GM13977 (cell line): ENCODE results near the gene SGO2.
A peak's percentile ranks its signal among the peaks of the same experiment; 100 is the strongest.
"Not testable (repeated sequence)": the region's sequence is repeated elsewhere in the genome, so short reads cannot be mapped to it uniquely, and the experiment has no call there.

Source experiments
- DNase-seq: peaks from one replicate; pipeline ENCODE4 v3.0.0; 2012; ENCODE audit warnings: low spot score
- in situ Hi-C: fragments of 300-500 bp; cut with MboI; formaldehyde crosslinking; loops from one replicate; pipeline ENCODE4 v1.12.0; 2022; ENCODE audit warnings: low sequenced_read_pairs, low pct_unique_long_range_greater_than_20kb, mixed read lengths, inconsistent platforms; ENCODE audit not compliant: unreplicated experiment
- TF ChIP-seq, protein P1 (sequence below): IDR thresholded peaks from 2 replicates; pipeline ENCODE4 v1.5.1; 2012; ENCODE audit warnings: mild to moderate bottlenecking, control low read depth; ENCODE audit not compliant: insufficient read depth; ENCODE audit errors: extremely low read depth, missing control alignments

The SGO2 gene

DNA sequence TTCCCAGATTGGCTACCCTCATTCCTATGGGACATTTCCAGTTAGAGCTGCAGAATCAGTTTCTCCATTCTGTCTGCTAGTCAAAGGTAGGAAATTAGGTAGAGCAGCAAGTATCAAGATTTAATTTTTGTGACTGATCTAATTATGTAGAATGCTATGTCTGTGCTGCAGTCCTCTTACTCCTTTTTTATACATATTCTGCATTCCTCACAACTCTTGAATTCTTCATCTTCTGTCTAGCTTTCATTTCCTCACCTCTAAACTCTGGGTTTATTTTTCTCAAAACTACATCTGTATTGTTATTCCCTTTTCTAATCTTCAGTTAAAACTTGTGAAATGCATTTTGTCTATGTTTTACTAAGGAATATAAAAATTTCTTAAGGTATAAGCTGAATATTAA, 8.6 kb downstream of the SGO2 start:
- in situ Hi-C loops: no loop called here
- no peak for DNase-seq
- TF ChIP-seq, protein P1, sequence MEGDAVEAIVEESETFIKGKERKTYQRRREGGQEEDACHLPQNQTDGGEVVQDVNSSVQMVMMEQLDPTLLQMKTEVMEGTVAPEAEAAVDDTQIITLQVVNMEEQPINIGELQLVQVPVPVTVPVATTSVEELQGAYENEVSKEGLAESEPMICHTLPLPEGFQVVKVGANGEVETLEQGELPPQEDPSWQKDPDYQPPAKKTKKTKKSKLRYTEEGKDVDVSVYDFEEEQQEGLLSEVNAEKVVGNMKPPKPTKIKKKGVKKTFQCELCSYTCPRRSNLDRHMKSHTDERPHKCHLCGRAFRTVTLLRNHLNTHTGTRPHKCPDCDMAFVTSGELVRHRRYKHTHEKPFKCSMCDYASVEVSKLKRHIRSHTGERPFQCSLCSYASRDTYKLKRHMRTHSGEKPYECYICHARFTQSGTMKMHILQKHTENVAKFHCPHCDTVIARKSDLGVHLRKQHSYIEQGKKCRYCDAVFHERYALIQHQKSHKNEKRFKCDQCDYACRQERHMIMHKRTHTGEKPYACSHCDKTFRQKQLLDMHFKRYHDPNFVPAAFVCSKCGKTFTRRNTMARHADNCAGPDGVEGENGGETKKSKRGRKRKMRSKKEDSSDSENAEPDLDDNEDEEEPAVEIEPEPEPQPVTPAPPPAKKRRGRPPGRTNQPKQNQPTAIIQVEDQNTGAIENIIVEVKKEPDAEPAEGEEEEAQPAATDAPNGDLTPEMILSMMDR: no peak

DNA sequence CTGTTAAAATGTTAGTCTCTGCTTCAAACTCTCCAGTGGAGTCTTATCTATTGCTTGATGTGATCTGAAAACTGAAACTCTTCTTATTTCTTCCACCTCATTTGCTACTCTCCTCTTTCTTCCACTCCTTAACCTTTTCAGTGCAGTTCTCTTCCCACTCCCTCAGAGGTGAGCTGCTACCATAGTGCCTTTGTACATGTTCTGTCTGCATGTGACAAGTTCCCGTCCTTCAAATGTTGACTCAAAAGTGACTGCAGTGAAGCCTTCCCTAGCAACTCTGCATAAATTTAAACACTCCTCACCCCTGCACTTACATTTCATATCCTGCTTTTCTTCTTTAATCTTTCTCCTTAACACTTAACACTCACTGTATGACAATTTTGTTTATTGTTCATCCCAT, 12.1 kb downstream of the SGO2 start:
- TF ChIP-seq, protein P1: no peak
- no peak for DNase-seq
- in situ Hi-C loops: no loop called here

GRCh38 chr2:200540793-200541192, 14.8 kb downstream of the SGO2 start:
- DNase-seq: no peak
- in situ Hi-C loops: no loop called here
- TF ChIP-seq, protein P1: no peak

GRCh38 chr2:200566596-200566995, 40.6 kb downstream of the SGO2 start:
- in situ Hi-C loops, DNase-seq: not testable (repeated sequence)

DNA sequence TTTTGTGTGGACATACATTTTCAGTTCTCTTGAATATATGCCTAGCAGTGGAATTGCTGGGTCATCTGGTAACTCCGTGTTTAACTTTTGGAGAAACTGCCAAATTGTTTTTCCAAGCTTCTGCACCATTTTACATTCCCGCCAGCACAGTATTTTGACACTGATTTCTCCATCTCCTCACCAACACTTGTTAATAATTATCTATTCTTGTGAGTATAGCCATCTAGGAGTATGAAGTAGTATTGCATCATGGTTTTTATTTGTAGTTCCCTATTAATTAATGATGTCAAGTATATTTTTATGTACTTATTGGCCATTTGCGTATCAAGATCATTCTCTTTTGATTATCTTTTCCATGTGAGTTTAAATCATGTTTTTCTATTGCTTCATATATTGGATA, 41.9 kb downstream of the SGO2 start:
- TF ChIP-seq, protein P1: no peak
- DNase-seq: no peak
- in situ Hi-C loops: no loop called here

DNA sequence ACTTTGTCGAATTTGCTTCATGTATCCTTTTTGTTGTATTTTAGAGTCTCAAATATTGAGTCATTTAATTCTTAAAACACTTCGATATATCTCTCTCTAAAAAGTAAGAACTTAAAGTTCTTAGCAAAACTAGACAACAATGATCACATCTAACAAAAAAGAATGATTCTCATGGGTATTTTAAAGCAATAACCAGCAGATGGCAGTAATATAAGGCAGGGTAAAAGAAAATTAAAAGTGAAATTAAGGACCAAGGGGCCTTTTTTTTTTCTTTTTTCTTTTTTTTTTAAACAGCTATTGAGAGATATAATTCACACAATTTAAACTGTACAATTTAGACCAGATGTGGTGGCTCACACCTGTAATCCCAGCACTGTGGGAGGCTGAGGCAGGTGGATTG, 50.0 kb downstream of the SGO2 start:
- TF ChIP-seq, protein P1: peak; percentile 39
- in situ Hi-C loops: no loop called here
- no peak for DNase-seq

GRCh38 chr2:200577027-200577426, 51.0 kb downstream of the SGO2 start:
- TF ChIP-seq, protein P1: no peak
- in situ Hi-C loops: no loop called here
- DNase-seq: no peak
